Neural progenitor cell (in vitro differentiated cells): ENCODE results near the gene IL15. TPM values are rescaled to one million over a fixed set of nuclear protein-coding genes. Genes with fewer than 3 reads are reported as not detected.
A peak's percentile ranks its signal among the peaks of the same experiment; 100 is the strongest.

Experiments used
- DNase-seq: peaks from one replicate; pipeline ENCODE4 v3.0.0-alpha.2; 2016; ENCODE audit warnings: low spot score
- H2AFZ ChIP-seq: fragments of 200-600 bp; sonication (generic); replicated peaks from 2 replicates; pipeline ENCODE4 v1.6.1; 2016; ENCODE audit warnings: antibody characterized with exemption
- H3F3A ChIP-seq: fragments of 200-600 bp; sonication (generic); 2 replicates; pipeline ENCODE4 v1.6.1; 2016; ENCODE audit warnings: antibody characterized with exemption, low read depth
- H3K27ac ChIP-seq: fragments of 200-600 bp; sonication (generic); 2 replicates; pipeline ENCODE4 v1.5.1; 2016; ENCODE audit warnings: mild to moderate bottlenecking
- H3K27me3 ChIP-seq: fragments of 200-600 bp; sonication (generic); 2 replicates; pipeline ENCODE4 v1.6.1; 2016; ENCODE audit warnings: mild to moderate bottlenecking, moderate library complexity
- H3K36me3 ChIP-seq: fragments of 200-600 bp; sonication (generic); 2 replicates; pipeline ENCODE4 v1.5.1; 2016
- H3K4me1 ChIP-seq: fragments of 200-600 bp; sonication (generic); 2 replicates; pipeline ENCODE4 v1.6.1; 2016; ENCODE audit warnings: mixed run types
- H3K4me2 ChIP-seq: fragments of 200-600 bp; sonication (generic); 2 replicates; pipeline ENCODE4 v1.6.1; 2016
- H3K4me3 ChIP-seq: fragments of 200-600 bp; sonication (generic); 2 replicates; pipeline ENCODE4 v1.5.1; 2016
- H3K79me2 ChIP-seq: fragments of 200-600 bp; sonication (generic); 2 replicates; pipeline ENCODE4 v1.6.1; 2016; ENCODE audit warnings: low read depth
- H3K9ac ChIP-seq: fragments of 200-600 bp; sonication (generic); 2 replicates; pipeline ENCODE4 v1.6.1; 2016
- H3K9me3 ChIP-seq: fragments of 200-600 bp; sonication (generic); 2 replicates; pipeline ENCODE4 v1.5.1; 2016; ENCODE audit warnings: low read depth
- H4K20me1 ChIP-seq: fragments of 200-600 bp; sonication (generic); 2 replicates; pipeline ENCODE4 v1.6.1; 2016; ENCODE audit warnings: low read depth
- H3K27ac Mint-ChIP-seq: 3 replicates; pipeline ENCODE4 v1.8.0; 2021; ENCODE audit warnings: mixed read lengths
- H3K27me3 Mint-ChIP-seq: 2 replicates; pipeline ENCODE4 v1.8.0; 2022; ENCODE audit warnings: low read depth, mild to moderate bottlenecking, inconsistent platforms, moderate library complexity, mixed read lengths; ENCODE audit not compliant: insufficient read depth
- H3K36me3 Mint-ChIP-seq: 3 replicates; pipeline ENCODE4 v1.8.0; 2021; ENCODE audit warnings: mixed read lengths
- H3K4me1 Mint-ChIP-seq: 3 replicates; pipeline ENCODE4 v1.8.0; 2021; ENCODE audit warnings: mixed read lengths
- H3K4me3 Mint-ChIP-seq: 3 replicates; pipeline ENCODE4 v1.8.0; 2021; ENCODE audit warnings: mild to moderate bottlenecking, moderate library complexity, mixed read lengths
- H3K9me3 Mint-ChIP-seq: 3 replicates; pipeline ENCODE4 v1.8.0; 2020; ENCODE audit warnings: mixed read lengths
- CTCF ChIP-seq: fragments of 200-600 bp; sonication (generic); IDR thresholded peaks from 2 replicates; pipeline ENCODE4 v1.5.1; 2017; ENCODE audit warnings: antibody characterized with exemption, mild to moderate bottlenecking
- EZH2 ChIP-seq: fragments of 200-600 bp; sonication (generic); IDR thresholded peaks from 2 replicates; pipeline ENCODE4 v1.6.1; 2017; ENCODE audit warnings: antibody characterized with exemption, mild to moderate bottlenecking, moderate library complexity
- EZH2phosphoT487 ChIP-seq: fragments of 200-600 bp; sonication (generic); IDR thresholded peaks from 2 replicates; pipeline ENCODE4 v1.6.1; 2017; ENCODE audit warnings: antibody characterized with exemption
- total RNA-seq: library from RNA; depleted of rRNA; stranded (reverse); fragments of >200 nt; gene quantifications from 2 replicates; pipeline ENCODE4 v1.2.3, GENCODE V29; 2015; ENCODE audit warnings: low replicate concordance

The IL15 gene
- total RNA-seq, 1 donor from 2014 or later: not detected

- TF ChIP-seq EZH2phosphoT487 (no peak), EZH2 (no peak), CTCF (no peak)
- H3K4me1 Mint-ChIP-seq: no peaks in the 10 kb centered on the region
- H3K36me3 Mint-ChIP-seq: no peaks in the 10 kb centered on the region
- H3K79me2 ChIP-seq: no peaks in the 10 kb centered on the region
- H3K27ac Mint-ChIP-seq: no peak overlapping the region
- H3K4me2 ChIP-seq: no peak overlapping the region
- no peaks in the 10 kb centered on the region for H3K9me3 ChIP-seq
- no peak overlapping the region for H3K4me3 Mint-ChIP-seq
- H4K20me1 ChIP-seq: no peaks in the 10 kb centered on the region
- no peak overlapping the region for H3K9ac ChIP-seq
- H3F3A ChIP-seq: no peaks in the 10 kb centered on the region
- no peak overlapping the region for H2AFZ ChIP-seq
- H3K9me3 Mint-ChIP-seq: peaks cover 3% of the 10 kb centered on the region
- H3K27me3 ChIP-seq: no peaks in the 10 kb centered on the region
- H3K27ac ChIP-seq: no peak overlapping the region
- no peaks in the 10 kb centered on the region for H3K27me3 Mint-ChIP-seq
- H3K4me3 ChIP-seq: no peak overlapping the region
- H3K4me1 ChIP-seq: no peaks in the 10 kb centered on the region
- DNase-seq: no peak
- no peaks in the 10 kb centered on the region for H3K36me3 ChIP-seq
Observed at GRCh38 chr4:141605425-141605856, 30.9 kb upstream of the IL15 start.

GRCh38 chr4:141609243-141609642, 27.1 kb upstream of the IL15 start:
- Histone ChIP-seq H3K27me3 (no peaks in the 10 kb centered on the region), H3K4me2 (no peak overlapping the region), H3F3A (no peaks in the 10 kb centered on the region), H3K9ac (no peak overlapping the region), H3K36me3 (no peaks in the 10 kb centered on the region), H3K4me1 (no peaks in the 10 kb centered on the region), H3K9me3 (no peaks in the 10 kb centered on the region), H2AFZ (no peak overlapping the region), H4K20me1 (no peaks in the 10 kb centered on the region), H3K27ac (no peak overlapping the region), H3K4me3 (no peak overlapping the region), H3K79me2 (no peaks in the 10 kb centered on the region)
- TF ChIP-seq EZH2phosphoT487 (no peak), CTCF (no peak), EZH2 (no peak)
- H3K4me1 Mint-ChIP-seq: no peaks in the 10 kb centered on the region
- no peaks in the 10 kb centered on the region for H3K36me3 Mint-ChIP-seq
- H3K27me3 Mint-ChIP-seq: no peaks in the 10 kb centered on the region
- H3K27ac Mint-ChIP-seq: no peak overlapping the region
- no peaks in the 10 kb centered on the region for H3K9me3 Mint-ChIP-seq
- peak; percentile 10 for DNase-seq
- no peak overlapping the region for H3K4me3 Mint-ChIP-seq

GRCh38 chr4:141610365-141610764, 26.0 kb upstream of the IL15 start:
- TF ChIP-seq EZH2phosphoT487 (no peak), CTCF (no peak), EZH2 (no peak)
- H3K4me2 ChIP-seq: no peak overlapping the region
- H3K4me1 Mint-ChIP-seq: no peaks in the 10 kb centered on the region

More at GRCh38 chr4:141610365-141610764, 26.0 kb upstream of the IL15 start:
- H2AFZ ChIP-seq: no peak overlapping the region
- H3K79me2 ChIP-seq: no peaks in the 10 kb centered on the region
- DNase-seq: peak; percentile 48
- no peak overlapping the region for H3K4me3 ChIP-seq
- H4K20me1 ChIP-seq: no peaks in the 10 kb centered on the region
- H3K9ac ChIP-seq: no peak overlapping the region
- no peaks in the 10 kb centered on the region for H3K4me1 ChIP-seq
- H3K27ac ChIP-seq: no peak overlapping the region
- Mint-ChIP-seq H3K27ac (no peak overlapping the region), H3K27me3 (no peaks in the 10 kb centered on the region), H3K9me3 (no peaks in the 10 kb centered on the region), H3K4me3 (no peak overlapping the region), H3K36me3 (no peaks in the 10 kb centered on the region)
- no peaks in the 10 kb centered on the region for H3K27me3 ChIP-seq
- no peaks in the 10 kb centered on the region for H3K36me3 ChIP-seq
- H3F3A ChIP-seq: no peaks in the 10 kb centered on the region
- no peaks in the 10 kb centered on the region for H3K9me3 ChIP-seq
